ENCODE measurements around the gene STARD10. TPM values are rescaled to one million over a fixed set of nuclear protein-coding genes. Genes with fewer than 3 reads are reported as not detected.

STARD10 gene
- total RNA-seq, 1 donor from 2014 or later: 18.9 TPM

Small RNA genes within 50 kb of the gene (small RNA-seq; reads per million reads assigned to genes)
- gene MIR4692 (ENCODE audit: low replicate concordance) (not detected), gene RF00019 (ENCODE audit: low replicate concordance) (not detected)

Other genes with a start within 250 kb of the STARD10 start
- 80.4 TPM for gene PDE2A, start 119.6 kb downstream of the STARD10 start, total RNA-seq
- 30.0 TPM for gene ARAP1, start 41.6 kb downstream of the STARD10 start, total RNA-seq
- gene ATG16L2, start 20.4 kb upstream of the STARD10 start, total RNA-seq: 4.7 TPM

Measured in temporal lobe (tissue), 2 donors.